PC-3 (cell line): ENCODE measurements around the gene LARP7.

Experiments used
- EZH2 ChIP-seq: fragments of 300-600 bp; sonication (generic); IDR thresholded peaks from one replicate; pipeline ENCODE4 v1.6.1; 2017; ENCODE audit warnings: antibody characterized with exemption, mild to moderate bottlenecking, low read length; ENCODE audit not compliant: unreplicated experiment
- EZH2phosphoT487 ChIP-seq: fragments of 300-600 bp; sonication (generic); IDR thresholded peaks from 2 replicates; pipeline ENCODE4 v1.6.1; 2018; ENCODE audit warnings: mild to moderate bottlenecking, antibody characterized with exemption, low read length, borderline replicate concordance
- TF ChIP-seq, protein P1 (sequence below): fragments of 300-600 bp; sonication (generic); conservative IDR thresholded peaks from 2 replicates; pipeline ENCODE4 v1.5.1; 2017; ENCODE audit warnings: antibody characterized with exemption, low read depth, mild to moderate bottlenecking, low read length

DNA sequence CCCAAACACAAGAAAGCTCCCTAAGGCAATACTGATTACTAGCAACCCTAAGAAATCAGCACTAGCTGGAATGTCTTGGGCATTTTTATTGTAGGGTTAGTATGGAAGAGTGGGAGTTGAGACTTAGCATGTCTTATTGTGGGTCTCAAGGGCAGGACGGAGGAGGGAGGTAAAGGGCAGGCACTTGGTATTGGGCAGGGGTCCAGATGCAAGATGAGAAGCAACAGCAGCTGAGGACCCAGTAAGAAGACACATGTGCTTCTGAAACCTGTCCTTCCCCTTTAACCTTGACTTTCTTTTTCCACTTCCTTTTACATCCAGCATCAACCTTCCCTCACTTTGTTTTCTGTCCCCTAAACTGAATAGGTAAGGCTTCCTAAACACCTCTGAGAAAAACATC, 37.4 kb downstream of the LARP7 start:
- TF ChIP-seq, protein P1, sequence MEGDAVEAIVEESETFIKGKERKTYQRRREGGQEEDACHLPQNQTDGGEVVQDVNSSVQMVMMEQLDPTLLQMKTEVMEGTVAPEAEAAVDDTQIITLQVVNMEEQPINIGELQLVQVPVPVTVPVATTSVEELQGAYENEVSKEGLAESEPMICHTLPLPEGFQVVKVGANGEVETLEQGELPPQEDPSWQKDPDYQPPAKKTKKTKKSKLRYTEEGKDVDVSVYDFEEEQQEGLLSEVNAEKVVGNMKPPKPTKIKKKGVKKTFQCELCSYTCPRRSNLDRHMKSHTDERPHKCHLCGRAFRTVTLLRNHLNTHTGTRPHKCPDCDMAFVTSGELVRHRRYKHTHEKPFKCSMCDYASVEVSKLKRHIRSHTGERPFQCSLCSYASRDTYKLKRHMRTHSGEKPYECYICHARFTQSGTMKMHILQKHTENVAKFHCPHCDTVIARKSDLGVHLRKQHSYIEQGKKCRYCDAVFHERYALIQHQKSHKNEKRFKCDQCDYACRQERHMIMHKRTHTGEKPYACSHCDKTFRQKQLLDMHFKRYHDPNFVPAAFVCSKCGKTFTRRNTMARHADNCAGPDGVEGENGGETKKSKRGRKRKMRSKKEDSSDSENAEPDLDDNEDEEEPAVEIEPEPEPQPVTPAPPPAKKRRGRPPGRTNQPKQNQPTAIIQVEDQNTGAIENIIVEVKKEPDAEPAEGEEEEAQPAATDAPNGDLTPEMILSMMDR, result no peak
- no peak for TF ChIP-seq EZH2phosphoT487
- no peak for TF ChIP-seq EZH2
